ENCODE results near the gene KREMEN2.

KREMEN2 gene

GRCh38 chr16:3007957-3008689, 44.0 kb downstream of the KREMEN2 start:
- DNase-seq: no peak

GRCh38 chr16:3008690-3009037, 44.6 kb downstream of the KREMEN2 start:
- no peak for DNase-seq

- no peak for DNase-seq
Measured at GRCh38 chr16:3009568-3010390, 45.7 kb downstream of the KREMEN2 start.

DNA sequence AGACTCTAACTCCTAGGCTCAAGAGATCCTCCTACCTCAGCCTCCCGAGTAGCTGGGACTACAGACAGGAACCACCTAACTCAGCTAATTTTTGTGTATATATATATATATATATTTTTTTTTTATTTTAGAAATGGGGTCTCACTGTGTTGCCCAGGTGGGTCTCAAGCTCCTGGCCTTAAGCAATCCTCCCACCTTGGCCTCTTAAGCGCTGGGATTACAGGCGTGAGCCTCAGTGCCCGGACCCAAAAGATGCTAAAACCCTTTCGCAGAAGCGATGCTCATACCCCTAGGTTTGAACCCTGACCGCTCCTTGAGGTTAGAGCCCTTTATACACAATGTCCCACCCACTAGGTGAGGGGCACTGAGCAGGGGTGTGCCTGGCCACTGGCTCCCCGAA, 46.4 kb downstream of the KREMEN2 start:
- no peak for DNase-seq

DNA sequence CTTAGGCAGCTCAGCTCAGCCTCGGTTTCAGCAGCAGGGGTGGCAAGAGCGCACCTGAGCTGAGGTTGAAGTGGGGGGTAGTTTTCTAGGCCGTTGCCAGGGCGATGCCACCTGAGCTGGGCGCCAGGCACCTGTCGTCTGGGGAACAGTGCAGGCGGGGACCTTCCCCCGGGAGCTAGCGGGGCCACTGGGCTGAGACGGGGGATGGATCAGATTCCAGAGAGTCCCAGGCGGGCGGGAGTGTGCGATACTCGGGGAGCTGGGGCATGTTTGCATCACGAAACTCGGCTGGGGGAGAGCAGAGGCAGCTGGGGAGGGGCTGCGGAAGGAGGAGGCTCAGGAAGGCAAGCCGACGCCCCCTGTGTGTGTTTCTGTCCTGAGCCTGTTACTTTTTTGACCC, 48.2 kb downstream of the KREMEN2 start:
- peak; percentile 28 for DNase-seq

GRCh38 chr16:3012828-3013420, 48.8 kb downstream of the KREMEN2 start, which contains the start of gene CLDN9:
TSS of gene CLDN9 (plus strand) at chr16:3012923. CDS start at chr16:3013363, 440 bp downstream.
- no peak for DNase-seq

GRCh38 chr16:3013491-3013951, 49.4 kb downstream of the KREMEN2 start:
- DNase-seq: no peak

DNA sequence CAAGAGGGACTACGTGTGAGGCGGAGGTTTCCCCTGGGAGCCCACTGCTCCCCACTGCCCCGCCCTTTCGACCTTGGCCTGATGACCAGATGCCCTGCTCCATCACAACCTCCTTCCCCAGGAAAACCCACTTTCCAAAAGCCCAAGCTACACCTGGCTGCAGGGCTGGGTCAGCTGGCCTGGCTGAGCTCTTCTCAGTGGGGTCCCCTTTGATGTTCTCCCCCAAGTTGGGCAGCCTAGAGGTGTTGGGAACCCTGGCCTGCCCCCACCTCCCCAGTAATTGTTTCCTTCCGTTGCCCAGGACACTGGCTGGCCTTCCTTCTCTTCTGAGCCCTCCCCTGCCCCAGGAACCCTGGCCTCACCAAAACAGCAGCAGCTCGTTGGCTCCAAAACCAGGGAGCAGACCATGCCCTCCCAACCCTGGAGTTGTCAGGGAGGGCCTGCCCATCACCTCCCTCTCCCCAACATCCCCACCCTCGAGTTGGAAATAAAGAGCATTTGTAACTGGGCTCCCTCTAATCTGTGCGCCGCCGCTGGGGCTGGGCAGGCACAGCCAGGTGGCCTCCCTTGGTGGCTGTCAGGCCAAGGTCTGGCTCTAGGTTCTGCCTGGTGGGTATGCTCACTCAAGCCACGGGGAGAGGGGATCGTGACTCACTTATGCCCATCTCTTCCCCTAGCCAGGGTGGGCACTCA, 50.1 kb downstream of the KREMEN2 start:
- no peak for DNase-seq

GRCh38 chr16:3014971-3015370, 50.9 kb downstream of the KREMEN2 start:
- no peak for DNase-seq

GRCh38 chr16:3015865-3016521, 51.9 kb downstream of the KREMEN2 start:
- DNase-seq: no peak

- DNase-seq: no peak
Measured at GRCh38 chr16:3017344-3017743, 53.3 kb downstream of the KREMEN2 start.

Measured in NCI-H748 treated with DMSO at 0.1 percent for 48 hours (cell line).